ENCODE data around the gene PEX16. TPM values are rescaled to one million over a fixed set of nuclear protein-coding genes. Genes with fewer than 3 reads are reported as not detected.

The PEX16 gene
- polyA plus RNA-seq, 5 donors, result 9.2 to 18.1 (median 12.8) TPM

- no peak for DNase-seq
These were observed 36.7 kb downstream of the PEX16 start for GRCh38 chr11:45880772-45881570.

DNA sequence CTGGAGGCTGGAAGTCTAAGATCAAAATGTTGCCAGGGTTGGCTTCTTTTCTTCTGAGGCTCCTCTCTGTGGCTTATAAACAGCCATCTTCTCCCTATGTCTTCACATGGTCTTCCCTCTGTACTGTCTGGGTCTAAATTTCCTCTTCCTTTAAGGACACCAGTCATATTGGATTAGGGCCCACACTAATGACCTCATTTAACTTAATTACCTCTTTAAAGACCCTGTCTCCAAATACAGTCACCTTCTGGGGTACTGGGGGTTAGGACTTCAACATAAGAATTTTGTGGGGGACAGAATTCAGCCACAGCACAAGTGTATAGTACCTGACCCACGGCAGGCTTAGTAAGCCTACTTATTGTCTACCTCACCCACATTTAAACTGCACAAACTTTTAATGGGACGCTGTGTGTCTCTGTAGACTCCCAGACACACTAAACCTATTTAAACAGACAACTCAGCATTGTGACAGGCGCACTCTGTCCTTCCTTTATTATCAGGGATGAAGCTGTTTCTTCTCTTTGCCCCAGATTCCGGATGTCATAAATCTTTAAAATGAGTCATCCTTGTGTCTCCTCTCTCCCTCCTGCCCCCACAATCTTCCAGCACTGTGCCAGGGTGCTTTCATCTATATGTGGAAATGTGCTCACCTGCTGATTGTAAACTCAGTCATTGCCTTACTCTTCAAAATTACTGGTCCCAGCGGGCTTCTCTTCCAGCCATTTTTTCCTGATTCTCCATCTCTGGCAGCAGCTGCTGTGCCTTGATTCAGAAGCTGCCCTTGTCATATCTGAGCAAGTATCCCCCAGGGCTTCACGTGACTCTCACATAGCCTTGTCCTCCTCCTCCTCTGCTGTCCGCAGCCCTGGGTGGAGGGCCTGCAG, 37.6 kb downstream of the PEX16 start:
- no peak for DNase-seq

GRCh38 chr11:45877845-45878244, 39.8 kb downstream of the PEX16 start:
- no peak for DNase-seq

- DNase-seq, result no peak
These were observed 40.5 kb downstream of the PEX16 start for GRCh38 chr11:45877221-45877620.

DNA sequence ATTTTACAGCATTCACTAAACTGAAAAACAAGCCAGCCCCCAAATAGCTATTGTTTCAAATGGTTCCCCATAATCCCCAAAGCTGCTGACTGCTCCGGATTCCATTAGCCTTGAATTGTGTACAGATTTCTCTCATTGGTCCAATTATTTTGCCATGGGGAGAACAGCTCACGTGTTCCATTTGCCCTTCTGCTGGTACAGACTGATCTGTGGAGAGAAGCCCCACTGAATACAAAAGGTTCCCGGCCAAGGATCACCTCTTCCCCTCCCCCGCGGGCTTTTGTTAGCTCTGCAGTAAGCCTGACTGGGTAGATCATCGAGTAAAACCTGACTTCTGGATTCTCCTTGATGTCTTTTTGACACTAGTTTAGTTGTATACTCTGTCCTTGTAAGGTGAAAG, 41.3 kb downstream of the PEX16 start:
- no peak for DNase-seq

- DNase-seq, result no peak
These were observed 44.9 kb downstream of the PEX16 start for GRCh38 chr11:45872651-45873356.

GRCh38 chr11:45871638-45872037, 46.0 kb downstream of the PEX16 start:
- DNase-seq, result no peak

DNA sequence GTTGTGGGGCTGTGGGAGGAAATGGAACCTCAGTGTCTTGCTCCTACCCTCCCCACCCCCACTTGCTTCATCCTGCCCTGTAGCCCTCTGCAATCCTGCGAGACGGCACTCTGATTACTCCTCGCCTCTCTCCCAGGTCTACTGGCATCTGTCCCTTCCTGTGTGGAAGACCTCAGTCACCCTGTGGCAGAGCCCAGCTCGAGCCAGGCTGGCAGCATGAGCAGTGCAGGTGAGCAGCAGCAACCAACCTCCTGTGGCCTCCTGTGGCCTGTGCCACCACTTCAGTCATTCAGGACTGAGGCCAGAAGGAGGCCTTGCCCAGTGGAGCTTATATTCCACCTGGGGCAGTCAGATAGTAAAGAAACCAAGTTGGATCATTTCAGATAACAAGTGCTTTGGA, 47.0 kb downstream of the PEX16 start:
- no peak for DNase-seq

DNA sequence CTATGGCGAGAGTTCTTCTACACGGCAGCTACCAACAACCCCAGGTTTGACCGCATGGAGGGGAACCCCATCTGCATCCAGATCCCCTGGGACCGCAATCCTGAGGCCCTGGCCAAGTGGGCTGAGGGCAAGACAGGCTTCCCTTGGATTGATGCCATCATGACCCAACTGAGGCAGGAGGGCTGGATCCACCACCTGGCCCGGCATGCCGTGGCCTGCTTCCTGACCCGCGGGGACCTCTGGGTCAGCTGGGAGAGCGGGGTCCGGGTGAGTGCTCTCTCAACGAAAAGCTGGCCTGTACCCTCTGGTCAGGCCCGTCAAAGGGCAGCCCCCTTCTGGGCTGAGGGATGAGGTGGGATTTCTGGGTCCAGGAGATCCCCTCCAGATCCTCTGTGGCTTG, 48.1 kb downstream of the PEX16 start:
- no peak for DNase-seq

DNA sequence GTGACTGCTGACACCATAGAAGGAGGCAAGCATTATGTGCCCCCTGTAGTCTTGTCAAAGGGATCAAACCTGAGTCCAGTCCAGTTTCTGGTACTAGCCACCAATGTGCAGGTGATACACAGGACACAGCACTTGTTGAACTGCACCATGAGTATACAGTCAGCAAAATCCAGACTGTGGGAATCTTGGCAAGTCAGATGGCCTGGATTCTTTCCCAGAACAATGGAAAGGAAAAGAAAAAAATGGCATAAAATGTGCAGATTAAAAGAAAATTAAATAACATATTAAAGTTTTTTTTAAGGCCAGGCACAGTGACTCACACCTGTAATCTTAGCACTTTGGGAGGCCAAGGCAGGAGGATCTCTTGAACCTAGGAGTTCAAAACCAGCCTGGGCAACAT, 53.6 kb downstream of the PEX16 start:
- no peak for DNase-seq

DNA sequence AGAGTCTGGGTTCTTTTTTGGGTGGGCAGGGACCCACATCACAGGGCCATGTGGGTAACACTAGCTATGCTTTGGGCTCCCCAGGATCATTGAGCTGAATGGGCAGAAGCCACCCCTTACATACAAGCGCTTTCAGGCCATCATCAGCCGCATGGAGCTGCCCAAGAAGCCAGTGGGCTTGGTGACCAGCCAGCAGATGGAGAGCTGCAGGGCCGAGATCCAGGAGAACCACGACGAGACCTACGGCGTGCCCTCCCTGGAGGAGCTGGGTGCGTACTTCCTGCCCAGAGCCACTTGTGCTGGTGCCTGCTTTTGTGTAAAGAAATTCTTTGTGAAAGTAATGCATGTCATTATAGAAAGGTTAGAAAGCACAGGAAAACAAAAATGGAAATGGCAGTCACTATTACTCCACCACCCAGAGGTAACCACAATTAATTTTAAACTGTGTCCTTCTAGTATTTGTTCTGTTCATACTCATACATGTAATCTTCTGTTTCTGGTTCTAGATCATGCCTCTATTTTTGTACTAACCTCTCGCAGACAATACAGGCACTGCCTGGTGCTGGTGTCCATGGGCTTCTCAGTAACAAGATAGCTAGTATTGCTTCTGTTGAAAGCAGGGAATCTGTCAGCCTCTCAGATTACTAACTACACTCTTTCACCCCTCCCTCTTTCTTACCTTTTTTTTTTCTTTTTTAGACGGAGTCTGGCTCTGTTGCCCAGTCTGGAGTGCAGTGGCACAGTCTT, 56.7 kb downstream of the PEX16 start:
- no peak for DNase-seq

- DNase-seq, result no peak
These were observed 57.3 kb downstream of the PEX16 start for GRCh38 chr11:45860348-45860747.

Other genes with a start within 250 kb of the PEX16 start
- 1 to 10 TPM; 5.9 to 8.8 (median 6.9) TPM for gene SLC35C1, start 112.7 kb downstream of the PEX16 start, polyA plus RNA-seq (ENCODE audit: insufficient read depth in 1 of 5, insufficient read length in 5 of 5, low replicate concordance in 1 of 5)
- gene CRY2, start 70.4 kb downstream of the PEX16 start, polyA plus RNA-seq (ENCODE audit: insufficient read depth in 1 of 5, insufficient read length in 5 of 5, low replicate concordance in 1 of 5), result 10 to 100 TPM; 25.5 to 35.4 (median 28.2) TPM
- 10 to 100 TPM in 1 of 5 donors, 1 to 10 TPM in 4; 4.1 to 13.7 (median 5.5) TPM for gene MAPK8IP1, start 32.2 kb downstream of the PEX16 start, polyA plus RNA-seq (ENCODE audit: insufficient read depth in 1 of 5, insufficient read length in 5 of 5, low replicate concordance in 1 of 5)
- under 1 TPM; 0.21 to 0.33 (median 0.27) TPM for gene FREY1, start 10.6 kb downstream of the PEX16 start, polyA plus RNA-seq (ENCODE audit: insufficient read depth in 1 of 5, insufficient read length in 5 of 5, low replicate concordance in 1 of 5)
- 10 to 100 TPM; 11.4 to 18.1 (median 14.5) TPM for gene LARGE2, start 4.8 kb upstream of the PEX16 start, polyA plus RNA-seq (ENCODE audit: insufficient read depth in 1 of 5, insufficient read length in 5 of 5, low replicate concordance in 1 of 5)
- 10 to 100 TPM; 51.5 to 68.4 (median 64.1) TPM for gene PHF21A, start 203.6 kb upstream of the PEX16 start, polyA plus RNA-seq (ENCODE audit: insufficient read depth in 1 of 5, insufficient read length in 5 of 5, low replicate concordance in 1 of 5)

All from right lung (tissue), 5 donors.